ENCODE measurements around the gene SLIT1.

GRCh38 chr10:97013983-97014382 lies 171.8 kb downstream of the SLIT1 start:
- no peak for TF ChIP-seq CTCF (IDR thresholded peaks at IDR 0.05; ENCODE audit: control extremely low read depth in 1 of 3, insufficient read depth in 1 of 3, low read depth in 1 of 3, low read length in 3 of 3)
- TF ChIP-seq SRF (IDR thresholded peaks at IDR 0.05; ENCODE audit: low read depth, low read length) = no peak

All from H1 (cell line).